Hepatocyte (in vitro differentiated cells): ENCODE data around the gene ATP6V0A1. TPM values are rescaled to one million over a fixed set of nuclear protein-coding genes. Genes with fewer than 3 reads are reported as not detected.
A peak's percentile ranks its signal among the peaks of the same experiment; 100 is the strongest.

Source experiments
- DNase-seq: peaks from one replicate; pipeline ENCODE4 v3.0.0-alpha.2; 2016; ENCODE audit warnings: low spot score
- H2AFZ ChIP-seq: fragments of 200-600 bp; sonication (generic); 2 replicates; pipeline ENCODE4 v1.6.0; 2016; ENCODE audit warnings: antibody characterized with exemption, mild to moderate bottlenecking
- H3K27ac ChIP-seq: fragments of 200-600 bp; sonication (generic); 2 replicates; pipeline ENCODE4 v1.5.1; 2016; ENCODE audit warnings: mild to moderate bottlenecking
- H3K27me3 ChIP-seq: fragments of 200-600 bp; sonication (generic); 2 replicates; pipeline ENCODE4 v1.6.1; 2016
- H3K36me3 ChIP-seq: fragments of 200-600 bp; sonication (generic); replicated peaks from 2 replicates; pipeline ENCODE4 v1.5.1; 2016; ENCODE audit warnings: low read depth; ENCODE audit not compliant: insufficient read depth
- H3K4me1 ChIP-seq: fragments of 200-600 bp; sonication (generic); 2 replicates; pipeline ENCODE4 v1.5.1; 2016; ENCODE audit warnings: mild to moderate bottlenecking, moderate library complexity; ENCODE audit not compliant: insufficient read depth
- H3K4me2 ChIP-seq: fragments of 200-600 bp; sonication (generic); 2 replicates; pipeline ENCODE4 v1.6.0; 2016
- H3K4me3 ChIP-seq: fragments of 200-600 bp; sonication (generic); 2 replicates; pipeline ENCODE4 v1.5.1; 2016; ENCODE audit warnings: mild to moderate bottlenecking
- H3K79me2 ChIP-seq: fragments of 200-600 bp; sonication (generic); 2 replicates; pipeline ENCODE4 v1.6.0; 2017; ENCODE audit warnings: mild to moderate bottlenecking
- H3K9me2 ChIP-seq: fragments of 200-600 bp; sonication (generic); replicated peaks from 2 replicates; pipeline ENCODE4 v1.6.0; 2017; ENCODE audit warnings: mild to moderate bottlenecking; ENCODE audit not compliant: insufficient read depth
- H3K9me3 ChIP-seq: fragments of 200-600 bp; sonication (generic); 2 replicates; pipeline ENCODE4 v1.5.1; 2016; ENCODE audit warnings: low read depth, mild to moderate bottlenecking
- H4K20me1 ChIP-seq: fragments of 200-600 bp; sonication (generic); 2 replicates; pipeline ENCODE4 v1.6.0; 2016; ENCODE audit warnings: mild to moderate bottlenecking; ENCODE audit not compliant: insufficient read depth, poor library complexity, severe bottlenecking
- EZH2 ChIP-seq: fragments of 200-600 bp; sonication (generic); IDR thresholded peaks from 2 replicates; pipeline ENCODE4 v1.6.1; 2016; ENCODE audit warnings: antibody characterized with exemption, mild to moderate bottlenecking, borderline replicate concordance
- EZH2phosphoT487 ChIP-seq: fragments of 200-600 bp; sonication (generic); IDR thresholded peaks from one replicate; pipeline ENCODE4 v1.6.1; 2018; ENCODE audit warnings: antibody characterized with exemption, mild to moderate bottlenecking, low read depth, moderate library complexity; ENCODE audit not compliant: unreplicated experiment, severe bottlenecking
- WGBS: methylation state at CpG from one replicate; pipeline ENCODE4 v1.1.6; 2016; ENCODE audit warnings: low lambda C conversion rate; ENCODE audit errors: missing lambda C conversion rate; 5-methylcytosine and 5-hydroxymethylcytosine counted together
- polyA plus RNA-seq: library from polyadenylated mRNA; unstranded; fragments of >200 nt; fragmentation: Nextera tagmentation; extraction: Ambion mirVana; gene quantifications from 2 replicates; pipeline ENCODE4 v1.2.1, GENCODE V29; 2016
- total RNA-seq: library from RNA; depleted of rRNA; stranded (reverse); fragments of >200 nt; gene quantifications from 2 replicates; pipeline ENCODE4 v1.2.3, GENCODE V29; 2014
- TF ChIP-seq, protein P1 (sequence below): fragments of 200-600 bp; sonication (generic); IDR thresholded peaks from 2 replicates; pipeline ENCODE4 v1.5.1; 2016; ENCODE audit warnings: antibody characterized with exemption, mild to moderate bottlenecking; ENCODE audit not compliant: poor library complexity

ATP6V0A1 gene
- total and polyA plus RNA-seq, 2 experiments from 2014 or later: 63.4 to 71.4 TPM

DNA sequence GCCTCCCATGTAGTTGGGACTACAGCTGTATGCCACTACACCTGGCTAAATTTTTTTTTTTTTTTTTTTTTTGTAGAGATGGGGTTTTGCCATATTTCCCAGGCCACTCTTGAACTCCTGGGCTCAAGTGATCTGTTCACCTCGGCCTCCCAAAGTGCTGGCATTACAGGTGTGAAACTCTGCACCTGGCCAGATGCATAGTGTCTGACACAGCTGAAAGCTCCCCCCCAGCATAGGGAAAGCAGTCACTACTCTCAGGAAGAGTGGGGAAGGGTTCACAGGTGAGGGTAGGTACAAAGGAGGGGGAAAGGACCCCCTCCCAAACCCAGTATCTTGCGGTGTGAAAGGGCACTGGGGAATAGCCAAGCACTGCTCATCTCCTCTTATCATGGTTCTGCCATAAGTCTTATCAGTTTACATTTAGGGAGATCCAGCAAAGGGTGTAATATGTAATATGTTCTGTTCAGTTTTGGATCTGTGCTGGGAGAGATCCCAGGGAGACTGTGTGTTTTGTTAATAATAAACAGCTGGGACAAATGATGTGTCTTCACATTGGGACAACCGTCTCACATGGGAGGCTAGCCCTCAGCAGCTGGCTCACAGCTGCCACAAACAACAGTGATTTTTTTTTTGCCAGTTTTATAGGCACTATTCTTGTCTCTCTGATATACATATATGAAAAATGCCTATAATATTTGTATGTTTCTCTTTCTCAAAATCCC is 28.8 kb upstream of the ATP6V0A1 start:
- Histone ChIP-seq H3K4me2 (no peak overlapping the region), H3K79me2 (no peaks in the 10 kb centered on the region), H3K27ac (no peak overlapping the region), H3K4me3 (no peak overlapping the region), H3K9me2 (no peaks in the 10 kb centered on the region), H3K27me3 (no peaks in the 10 kb centered on the region), H2AFZ (no peak overlapping the region), H4K20me1 (no peaks in the 10 kb centered on the region), H3K9me3 (no peaks in the 10 kb centered on the region), H3K36me3 (no peaks in the 10 kb centered on the region), H3K4me1 (peaks cover 19% of the 10 kb centered on the region)
- no peak for DNase-seq
- 59% methylated on average over 3 of the region's 3 CpGs for WGBS
- TF ChIP-seq, protein P1, sequence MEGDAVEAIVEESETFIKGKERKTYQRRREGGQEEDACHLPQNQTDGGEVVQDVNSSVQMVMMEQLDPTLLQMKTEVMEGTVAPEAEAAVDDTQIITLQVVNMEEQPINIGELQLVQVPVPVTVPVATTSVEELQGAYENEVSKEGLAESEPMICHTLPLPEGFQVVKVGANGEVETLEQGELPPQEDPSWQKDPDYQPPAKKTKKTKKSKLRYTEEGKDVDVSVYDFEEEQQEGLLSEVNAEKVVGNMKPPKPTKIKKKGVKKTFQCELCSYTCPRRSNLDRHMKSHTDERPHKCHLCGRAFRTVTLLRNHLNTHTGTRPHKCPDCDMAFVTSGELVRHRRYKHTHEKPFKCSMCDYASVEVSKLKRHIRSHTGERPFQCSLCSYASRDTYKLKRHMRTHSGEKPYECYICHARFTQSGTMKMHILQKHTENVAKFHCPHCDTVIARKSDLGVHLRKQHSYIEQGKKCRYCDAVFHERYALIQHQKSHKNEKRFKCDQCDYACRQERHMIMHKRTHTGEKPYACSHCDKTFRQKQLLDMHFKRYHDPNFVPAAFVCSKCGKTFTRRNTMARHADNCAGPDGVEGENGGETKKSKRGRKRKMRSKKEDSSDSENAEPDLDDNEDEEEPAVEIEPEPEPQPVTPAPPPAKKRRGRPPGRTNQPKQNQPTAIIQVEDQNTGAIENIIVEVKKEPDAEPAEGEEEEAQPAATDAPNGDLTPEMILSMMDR: no peak
- TF ChIP-seq EZH2phosphoT487 (no peak), EZH2 (no peak)

DNA sequence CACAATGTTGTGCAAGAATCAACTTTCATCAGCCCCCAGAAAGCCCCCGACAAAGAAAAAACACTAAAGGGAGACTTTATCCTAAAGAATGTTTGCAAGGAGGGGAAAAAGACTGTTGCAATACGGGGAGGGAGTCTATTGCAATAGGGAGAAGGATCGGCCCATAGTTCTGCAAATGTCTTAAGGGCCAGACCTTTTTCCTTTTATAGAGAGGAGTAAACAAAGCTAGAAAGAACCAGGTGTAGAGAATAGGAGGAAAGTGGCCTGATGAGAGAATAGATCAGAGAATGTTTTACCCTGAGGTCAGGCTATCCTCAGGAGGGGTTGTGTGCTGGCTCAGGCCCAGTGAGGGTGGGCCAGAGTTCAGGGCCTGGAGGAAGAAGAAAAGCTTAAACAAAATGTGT is 26.9 kb upstream of the ATP6V0A1 start:
- H4K20me1 ChIP-seq: no peaks in the 10 kb centered on the region
- WGBS: 19% methylated on average over 3 of the region's 3 CpGs
- peaks cover 19% of the 10 kb centered on the region for H3K4me1 ChIP-seq
- DNase-seq: no peak
- H2AFZ ChIP-seq: peak overlapping the region; percentile 1
- H3K27me3 ChIP-seq: no peaks in the 10 kb centered on the region
- no peak overlapping the region for H3K4me2 ChIP-seq
- H3K9me3 ChIP-seq: no peaks in the 10 kb centered on the region
- H3K79me2 ChIP-seq: no peaks in the 10 kb centered on the region
- H3K9me2 ChIP-seq: no peaks in the 10 kb centered on the region
- no peak for TF ChIP-seq EZH2
- TF ChIP-seq, protein P1: no peak
- no peak for TF ChIP-seq EZH2phosphoT487
- peak overlapping the region; percentile 52 for H3K27ac ChIP-seq
- H3K4me3 ChIP-seq: no peak overlapping the region
- no peaks in the 10 kb centered on the region for H3K36me3 ChIP-seq

DNA sequence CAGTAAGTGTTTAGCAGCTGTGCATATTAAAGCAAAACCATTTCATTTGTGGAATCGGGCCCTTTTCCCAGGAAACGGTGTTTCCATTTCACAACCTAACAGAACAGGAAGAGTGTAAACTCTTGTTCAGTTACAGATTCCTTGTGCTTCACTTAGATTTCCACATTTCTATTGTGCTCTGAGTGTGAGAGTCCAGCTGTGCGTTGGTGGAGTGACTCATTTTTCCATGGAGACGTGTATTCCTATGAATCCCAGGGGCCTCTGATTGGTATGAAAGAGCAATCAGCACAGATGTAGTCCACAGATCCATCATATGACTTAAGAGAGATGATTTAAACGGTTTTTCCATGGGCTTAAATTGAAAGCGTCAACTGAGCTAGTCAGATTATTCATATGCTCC is 22.3 kb upstream of the ATP6V0A1 start:
- no peak overlapping the region for H2AFZ ChIP-seq
- H3K9me2 ChIP-seq: no peaks in the 10 kb centered on the region
- no peak overlapping the region for H3K4me3 ChIP-seq
- peaks cover 11% of the 10 kb centered on the region for H3K4me1 ChIP-seq
- no peaks in the 10 kb centered on the region for H4K20me1 ChIP-seq
- no peaks in the 10 kb centered on the region for H3K27me3 ChIP-seq
- TF ChIP-seq EZH2phosphoT487 (no peak), EZH2 (no peak)
- TF ChIP-seq, protein P1: no peak
- DNase-seq: peak; percentile 66
- WGBS: 71% methylated on average over 6 of the region's 6 CpGs
- no peaks in the 10 kb centered on the region for H3K9me3 ChIP-seq
- no peak overlapping the region for H3K4me2 ChIP-seq
- H3K36me3 ChIP-seq: no peaks in the 10 kb centered on the region
- peak overlapping the region; percentile 80 for H3K27ac ChIP-seq
- no peaks in the 10 kb centered on the region for H3K79me2 ChIP-seq
